PC-9 (cell line): ENCODE data around the gene ZCCHC14. TPM values are rescaled to one million over a fixed set of nuclear protein-coding genes. Genes with fewer than 3 reads are reported as not detected.

Experiments used
- BruUV-seq: library from RNA; stranded (reverse); fragments of 400-500 nt; replicated peaks from 2 replicates; lab custom pipeline; 2021; lab: Mats Ljungman, UMichigan
- CTCF ChIA-PET: fragments of 300-600 bp; sonication (Branson Sonifier 250); formaldehyde crosslinking; loops from one replicate; lab custom pipeline; 2022; ENCODE audit warnings: antibody characterized with exemption; lab: Charles Lee
- POLR2A ChIA-PET: fragments of 300-600 bp; sonication (Branson Sonifier 250); formaldehyde crosslinking; loops from one replicate; lab custom pipeline; 2022; ENCODE audit warnings: antibody characterized with exemption; ENCODE audit not compliant: unreplicated experiment; lab: Charles Lee
- DNase-seq, 2 experiments: peaks; one replicate each; pipeline versions ENCODE4 v3.0.0 to v3.0.0-alpha.2; 2015 to 2022; ENCODE audit warnings: mixed read lengths in 1 of 2
- H2AFZ ChIP-seq: fragments of 200-600 bp; sonication (generic); 2 replicates; pipeline ENCODE4 v1.8.1; 2017; ENCODE audit warnings: antibody characterized with exemption
- H3F3A ChIP-seq: fragments of 200-600 bp; sonication (generic); 2 replicates; pipeline ENCODE4 v1.8.1; 2017; ENCODE audit warnings: antibody characterized with exemption, mild to moderate bottlenecking, low read depth; ENCODE audit not compliant: insufficient read depth
- H3K27ac ChIP-seq: fragments of 200-600 bp; sonication (generic); 2 replicates; pipeline ENCODE4 v1.6.1; 2016; ENCODE audit warnings: mixed run types
- H3K27me3 ChIP-seq: fragments of 200-600 bp; sonication (generic); 2 replicates; pipeline ENCODE4 v1.6.1; 2016; ENCODE audit warnings: low read depth, mixed run types; ENCODE audit not compliant: insufficient read depth
- H3K36me3 ChIP-seq: fragments of 200-600 bp; sonication (generic); 2 replicates; pipeline ENCODE4 v1.6.1; 2016; ENCODE audit warnings: low read depth, mixed run types
- H3K4me1 ChIP-seq: fragments of 200-600 bp; sonication (generic); replicated peaks from 2 replicates; pipeline ENCODE4 v1.6.1; 2016; ENCODE audit warnings: mixed run types; ENCODE audit not compliant: insufficient read depth
- H3K4me2 ChIP-seq: fragments of 200-600 bp; sonication (generic); 2 replicates; pipeline ENCODE4 v1.6.1; 2017; ENCODE audit warnings: mixed run types
- H3K4me3 ChIP-seq: fragments of 200-600 bp; sonication (generic); 2 replicates; pipeline ENCODE4 v1.6.1; 2016; ENCODE audit warnings: mixed run types
- H3K79me2 ChIP-seq: fragments of 200-600 bp; sonication (generic); 2 replicates; pipeline ENCODE4 v1.6.1; 2017; ENCODE audit warnings: low read depth, mixed run types
- H3K9me2 ChIP-seq: fragments of 200-600 bp; sonication (generic); 2 replicates; pipeline ENCODE4 v1.8.1; 2017; ENCODE audit warnings: mild to moderate bottlenecking; ENCODE audit not compliant: insufficient read depth
- H3K9me3 ChIP-seq: fragments of 200-600 bp; sonication (generic); 2 replicates; pipeline ENCODE4 v1.8.1; 2016; ENCODE audit warnings: low read depth; ENCODE audit not compliant: insufficient read depth
- H4K20me1 ChIP-seq: fragments of 200-600 bp; sonication (generic); 2 replicates; pipeline ENCODE4 v1.8.1; 2017; ENCODE audit not compliant: insufficient read depth
- EZH2 ChIP-seq: fragments of 200-600 bp; sonication (generic); IDR thresholded peaks from 2 replicates; pipeline ENCODE4 v1.8.0; 2017; ENCODE audit warnings: antibody characterized with exemption, low read depth
- intact Hi-C: fragments of 100-400 bp; cut with micrococcal nuclease; formaldehyde crosslinking; loops from one replicate; pipeline ENCODE4 v1.10.0; 2022; ENCODE audit not compliant: unreplicated experiment
- total RNA-seq: library from RNA; stranded (reverse); gene quantifications from 2 replicates; pipeline ENCODE4 v1.2.3, GENCODE V29; 2021
- TF ChIP-seq, protein P1 (sequence below): fragments of 200-600 bp; sonication (generic); conservative IDR thresholded peaks from 2 replicates; pipeline ENCODE4 v1.6.1; 2017; ENCODE audit warnings: mixed run types, antibody characterized with exemption, mild to moderate bottlenecking, moderate library complexity

Gene ZCCHC14
- total RNA-seq, 1 experiment from 2014 or later, result 17.9 TPM

DNA sequence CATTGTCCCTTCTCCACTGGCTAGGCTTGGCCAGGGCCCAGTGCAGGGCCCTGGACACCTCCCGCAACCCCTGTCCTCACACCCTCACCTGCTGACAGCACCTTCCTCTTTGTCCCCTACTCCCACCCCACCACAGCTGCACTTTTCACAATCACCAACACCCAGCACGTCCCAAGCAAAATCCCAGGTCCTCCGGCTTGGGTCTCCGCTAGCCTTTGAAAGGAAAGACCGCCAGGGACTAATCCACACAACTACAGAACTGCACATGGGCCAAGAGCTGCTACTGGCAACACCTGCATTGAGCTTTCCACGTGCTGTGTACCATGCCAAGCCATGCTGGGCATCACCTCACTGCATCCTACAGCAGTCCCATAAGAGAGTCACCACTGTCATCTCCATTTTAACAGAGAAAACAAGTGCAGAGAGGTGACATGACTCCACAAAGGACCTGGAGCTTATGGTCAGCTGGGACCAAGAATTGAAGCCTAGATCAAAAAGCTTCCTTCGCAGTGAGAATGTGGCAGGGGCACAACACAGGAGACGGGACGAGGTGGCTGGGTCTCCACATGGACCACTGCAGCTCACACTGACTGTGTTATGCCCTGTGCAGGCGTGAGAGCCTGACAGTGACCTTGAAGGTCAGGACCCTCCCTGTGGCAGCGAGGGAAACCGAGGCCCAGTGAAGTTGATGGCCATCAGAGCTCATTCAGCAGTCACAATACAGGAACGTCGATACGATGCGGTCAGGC is 131.8 kb downstream of the ZCCHC14 start:
- POLR2A ChIA-PET, result no interaction called here
- CTCF ChIA-PET, result no interaction called here
- no peak for DNase-seq
- Histone ChIP-seq H3K4me2 (no peak overlapping the region), H3F3A (no peaks in the 10 kb centered on the region), H3K79me2 (no peaks in the 10 kb centered on the region), H3K9me2 (no peaks in the 10 kb centered on the region), H3K36me3 (no peaks in the 10 kb centered on the region), H4K20me1 (peaks cover 7% of the 10 kb centered on the region), H2AFZ (no peak overlapping the region), H3K9me3 (no peaks in the 10 kb centered on the region), H3K27me3 (no peaks in the 10 kb centered on the region), H3K4me3 (no peak overlapping the region), H3K27ac (no peak overlapping the region), H3K4me1 (no peaks in the 10 kb centered on the region)
- intact Hi-C loops, result no loop called here
- no TSS peak for BruUV-seq
- TF ChIP-seq EZH2, result no peak
- TF ChIP-seq, protein P1, sequence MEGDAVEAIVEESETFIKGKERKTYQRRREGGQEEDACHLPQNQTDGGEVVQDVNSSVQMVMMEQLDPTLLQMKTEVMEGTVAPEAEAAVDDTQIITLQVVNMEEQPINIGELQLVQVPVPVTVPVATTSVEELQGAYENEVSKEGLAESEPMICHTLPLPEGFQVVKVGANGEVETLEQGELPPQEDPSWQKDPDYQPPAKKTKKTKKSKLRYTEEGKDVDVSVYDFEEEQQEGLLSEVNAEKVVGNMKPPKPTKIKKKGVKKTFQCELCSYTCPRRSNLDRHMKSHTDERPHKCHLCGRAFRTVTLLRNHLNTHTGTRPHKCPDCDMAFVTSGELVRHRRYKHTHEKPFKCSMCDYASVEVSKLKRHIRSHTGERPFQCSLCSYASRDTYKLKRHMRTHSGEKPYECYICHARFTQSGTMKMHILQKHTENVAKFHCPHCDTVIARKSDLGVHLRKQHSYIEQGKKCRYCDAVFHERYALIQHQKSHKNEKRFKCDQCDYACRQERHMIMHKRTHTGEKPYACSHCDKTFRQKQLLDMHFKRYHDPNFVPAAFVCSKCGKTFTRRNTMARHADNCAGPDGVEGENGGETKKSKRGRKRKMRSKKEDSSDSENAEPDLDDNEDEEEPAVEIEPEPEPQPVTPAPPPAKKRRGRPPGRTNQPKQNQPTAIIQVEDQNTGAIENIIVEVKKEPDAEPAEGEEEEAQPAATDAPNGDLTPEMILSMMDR, result no peak

DNA sequence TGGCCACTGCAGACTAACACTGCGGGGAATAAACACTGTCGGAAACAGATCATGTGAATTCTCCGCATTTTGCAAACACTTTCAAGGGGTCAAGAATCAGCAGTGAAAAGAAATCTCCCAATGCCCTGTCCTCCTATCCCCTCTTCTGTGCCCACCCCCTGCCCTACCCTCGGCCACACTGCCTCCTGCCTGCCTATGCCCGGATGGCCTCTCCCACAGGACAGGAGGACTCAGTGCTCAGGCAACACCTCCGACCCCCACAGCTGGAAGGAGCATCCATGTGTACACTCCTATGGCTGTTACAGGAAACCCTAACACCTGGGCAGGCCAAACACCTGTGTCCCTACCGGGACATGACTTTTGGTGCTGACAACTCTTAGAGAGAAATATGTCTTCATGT is 133.7 kb downstream of the ZCCHC14 start:
- Histone ChIP-seq H3K9me2 (no peaks in the 10 kb centered on the region), H3F3A (no peaks in the 10 kb centered on the region), H3K4me1 (no peaks in the 10 kb centered on the region), H3K36me3 (no peaks in the 10 kb centered on the region), H3K9me3 (no peaks in the 10 kb centered on the region), H3K79me2 (no peaks in the 10 kb centered on the region), H3K4me2 (no peak overlapping the region), H3K4me3 (no peak overlapping the region), H3K27ac (no peak overlapping the region), H4K20me1 (peaks cover 5% of the 10 kb centered on the region), H2AFZ (no peak overlapping the region), H3K27me3 (no peaks in the 10 kb centered on the region)
- CTCF ChIA-PET, result no interaction called here
- POLR2A ChIA-PET, result no interaction called here
- no peak for DNase-seq
- TF ChIP-seq EZH2, result no peak
- TF ChIP-seq, protein P1, result no peak
- intact Hi-C loops, result no loop called here
- BruUV-seq, result no TSS peak

DNA sequence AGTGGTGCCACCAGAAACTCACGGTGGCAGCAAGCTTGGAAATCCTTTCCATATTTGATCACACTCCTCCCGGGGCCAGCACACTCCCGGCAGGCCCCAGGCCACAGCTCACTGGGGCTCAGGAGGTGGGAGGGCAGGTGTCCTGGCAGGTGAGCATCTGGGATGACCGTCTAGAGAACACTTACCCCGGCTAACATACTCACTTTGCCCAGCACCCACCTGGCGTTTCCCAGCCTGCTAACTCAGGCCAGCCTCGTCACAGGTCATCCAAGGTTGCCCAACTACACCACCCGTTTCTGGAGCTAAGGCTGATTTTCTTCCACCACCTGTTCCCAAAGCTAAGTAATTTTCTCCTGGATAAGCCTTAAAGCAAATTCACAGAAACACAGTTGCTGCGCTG is 134.1 kb downstream of the ZCCHC14 start:
- DNase-seq, result no peak
- H3K4me1 ChIP-seq, result no peaks in the 10 kb centered on the region
- no peaks in the 10 kb centered on the region for H3K9me2 ChIP-seq
- ChIA-PET POLR2A (no interaction called here), CTCF (no interaction called here)
- H3K27ac ChIP-seq, result no peak overlapping the region
- H3K4me3 ChIP-seq, result no peak overlapping the region
- TF ChIP-seq, protein P1, result no peak
- no peak for TF ChIP-seq EZH2
- H3K4me2 ChIP-seq, result no peak overlapping the region
- no peak overlapping the region for H2AFZ ChIP-seq
- H3K9me3 ChIP-seq, result no peaks in the 10 kb centered on the region
- no peaks in the 10 kb centered on the region for H3K36me3 ChIP-seq
- peaks cover 5% of the 10 kb centered on the region for H4K20me1 ChIP-seq
- H3K79me2 ChIP-seq, result no peaks in the 10 kb centered on the region
- BruUV-seq, result no TSS peak
- H3F3A ChIP-seq, result no peaks in the 10 kb centered on the region
- intact Hi-C loops, result no loop called here
- no peaks in the 10 kb centered on the region for H3K27me3 ChIP-seq
